C1 segment of cervical spinal cord (tissue), 14 donors: Measurements from ENCODE around the gene SEPTIN3.

Experiments used
- DNase-seq, 14 donors: peaks; one replicate each; lab custom pipeline; 2025; lab: John Stamatoyannopoulos, UW

The SEPTIN3 gene

GRCh38 chr22:41975299-41976069 lies 6.2 kb downstream of the SEPTIN3 start:
- no peak for DNase-seq

- peak in 10 of 14 donors; percentile 12 to 69 (median 46) for DNase-seq
Measured at GRCh38 chr22:41976070-41976901, 7.0 kb downstream of the SEPTIN3 start.

- peak in 2 of 14 donors; percentile 38 to 45 for DNase-seq
Measured at GRCh38 chr22:41976961-41977566, 7.8 kb downstream of the SEPTIN3 start.

GRCh38 chr22:41978732-41979131 lies 9.5 kb downstream of the SEPTIN3 start:
- no peak for DNase-seq

GRCh38 chr22:41979423-41980250 lies 10.4 kb downstream of the SEPTIN3 start:
- DNase-seq, result peak in 8 of 14 donors; percentile 10 to 72 (median 26)

- DNase-seq, result no peak
Measured at GRCh38 chr22:41982865-41983264, 13.6 kb downstream of the SEPTIN3 start.

- no peak for DNase-seq
Measured at GRCh38 chr22:41983513-41984405, 14.5 kb downstream of the SEPTIN3 start.

- DNase-seq, result no peak
Measured at GRCh38 chr22:41987276-41987675, 18.0 kb downstream of the SEPTIN3 start.

GRCh38 chr22:41989246-41989645 lies 20.0 kb downstream of the SEPTIN3 start:
- DNase-seq, result no peak

GRCh38 chr22:41991111-41991510 lies 21.9 kb downstream of the SEPTIN3 start:
- DNase-seq, result no peak

GRCh38 chr22:41992496-41992895 lies 23.3 kb downstream of the SEPTIN3 start:
- no peak for DNase-seq

- no peak for DNase-seq
Measured at GRCh38 chr22:41995211-41995610, 26.0 kb downstream of the SEPTIN3 start.

- no peak for DNase-seq
Measured at GRCh38 chr22:41996826-41997225, 27.6 kb downstream of the SEPTIN3 start.

GRCh38 chr22:41998361-41999261 lies 29.4 kb downstream of the SEPTIN3 start, which contains the start of gene WBP2NL:
Gene WBP2NL (plus strand): TSS chr22:41998788. CDS start chr22:41998819, 31 bp downstream.
- DNase-seq, result peak in 12 of 14 donors; percentile 34 to 87 (median 71)

GRCh38 chr22:42000466-42000865 lies 31.2 kb downstream of the SEPTIN3 start:
- DNase-seq, result no peak

- DNase-seq, result no peak
Measured at GRCh38 chr22:42001121-42001520, 31.9 kb downstream of the SEPTIN3 start.

GRCh38 chr22:42001706-42002105 lies 32.5 kb downstream of the SEPTIN3 start:
- DNase-seq, result no peak

GRCh38 chr22:42007922-42008321 lies 38.7 kb downstream of the SEPTIN3 start:
- DNase-seq, result no peak

- DNase-seq, result no peak
Measured at GRCh38 chr22:42010778-42011177, 41.5 kb downstream of the SEPTIN3 start.
